HepG2 (cell line): ENCODE measurements around the gene RPS13. TPM values are rescaled to one million over a fixed set of nuclear protein-coding genes. Genes with fewer than 3 reads are reported as not detected.

Source experiments
- ATAD3A ChIP-seq: sonication (generic); formaldehyde crosslinking; IDR thresholded peaks from 2 replicates; pipeline ENCODE4 v1.4.0; 2020; ENCODE audit warnings: missing genetic modification reagents
- CSRNP2 ChIP-seq: sonication (generic); formaldehyde crosslinking; conservative IDR thresholded peaks from 2 replicates; pipeline ENCODE4 v1.8.0; 2022; ENCODE audit warnings: low read depth, missing genetic modification reagents
- GABPA ChIP-seq, 2 experiments: IDR thresholded peaks; 2 replicates each; pipeline ENCODE4 v1.6.1; 2011 to 2016; ENCODE audit warnings: low read depth in 2 of 2, low read length in 1 of 2, missing biosample characterization in 1 of 2, missing genetic modification characterization in 1 of 2
- HMGXB4 ChIP-seq, 2 experiments: sonication (generic) in 1 of 2; formaldehyde crosslinking in 1 of 2; IDR thresholded peaks; 2 replicates each; pipeline versions ENCODE4 v1.4.0 to v1.6.1; 2018 to 2020; ENCODE audit warnings: missing genetic modification reagents in 2 of 2, borderline replicate concordance in 1 of 2, low read depth in 1 of 2, mild to moderate bottlenecking in 1 of 2, missing biosample characterization in 1 of 2
- HNF1A ChIP-seq, 2 experiments: sonication (generic) in 1 of 2; formaldehyde crosslinking in 1 of 2; IDR thresholded peaks; 2 replicates each; pipeline versions ENCODE4 v1.4.0 to v1.6.1; 2016 to 2020; ENCODE audit warnings: borderline replicate concordance in 1 of 2, low read depth in 1 of 2, mild to moderate bottlenecking in 1 of 2, missing genetic modification reagents in 1 of 2
- HNF4G ChIP-seq, 2 experiments: sonication (generic) in 1 of 2; formaldehyde crosslinking in 1 of 2; IDR thresholded peaks; 2 replicates each; pipeline versions ENCODE4 v1.4.0 to v1.6.1; 2011 to 2020; ENCODE audit warnings: borderline replicate concordance in 2 of 2, low read depth in 2 of 2, mild to moderate bottlenecking in 2 of 2, low read length in 1 of 2, missing genetic modification reagents in 1 of 2, moderate library complexity in 1 of 2
- MAFF ChIP-seq: IDR thresholded peaks from 2 replicates; pipeline ENCODE4 v1.6.1; 2011; ENCODE audit warnings: low read depth, low read length, improper control_type of control experiment
- RFXAP ChIP-seq: sonication (generic); formaldehyde crosslinking; IDR thresholded peaks from 2 replicates; pipeline ENCODE4 v1.4.0; 2020; ENCODE audit warnings: missing genetic modification reagents, borderline replicate concordance
- TMF1 ChIP-seq: sonication (generic); formaldehyde crosslinking; IDR thresholded peaks from 2 replicates; pipeline ENCODE4 v1.8.1; 2022; ENCODE audit warnings: low read depth, missing genetic modification reagents
- ZBTB20 ChIP-seq: sonication (generic); formaldehyde crosslinking; IDR thresholded peaks from 2 replicates; pipeline ENCODE4 v1.8.1; 2023; ENCODE audit warnings: missing genetic modification reagents, low read depth, mild to moderate bottlenecking, borderline replicate concordance
- ZC3H4 ChIP-seq: sonication (generic); formaldehyde crosslinking; IDR thresholded peaks from 2 replicates; pipeline ENCODE4 v1.4.0; 2020; ENCODE audit warnings: missing genetic modification reagents, borderline replicate concordance
- ZNF768 ChIP-seq: sonication (generic); formaldehyde crosslinking; IDR thresholded peaks from 2 replicates; pipeline ENCODE4 v1.4.0; 2020; ENCODE audit warnings: missing genetic modification reagents
- ZNF770 ChIP-seq: sonication (generic); formaldehyde crosslinking; IDR thresholded peaks from 2 replicates; pipeline ENCODE4 v1.5.0; 2020; ENCODE audit warnings: mild to moderate bottlenecking, missing genetic modification reagents
- ZNF773 ChIP-seq: sonication (generic); formaldehyde crosslinking; IDR thresholded peaks from 2 replicates; pipeline ENCODE4 v1.4.0; 2020; ENCODE audit warnings: missing genetic modification reagents, borderline replicate concordance
- ZNF788 ChIP-seq: sonication (generic); formaldehyde crosslinking; IDR thresholded peaks from 2 replicates; pipeline ENCODE4 v1.5.0; 2020; ENCODE audit warnings: mild to moderate bottlenecking, missing genetic modification reagents, borderline replicate concordance
- polyA plus RNA-seq, 8 experiments: library from polyadenylated mRNA; depleted of rRNA in 3 of 8; stranded (reverse) in 7 of 8; unstranded in 1 of 8; fragments of >200 nt; fragmentation: Illumina TruSeq in 4 of 8; extraction: Trizol in 4 of 8; gene quantifications; 2 replicates each; pipeline versions ENCODE4 v1.2.1 to v1.2.3, GENCODE V29; 2011 to 2016; ENCODE audit warnings: low read depth in 4 of 8, missing spikeins in 1 of 8, mixed read lengths in 1 of 8; ENCODE audit not compliant: insufficient read depth in 1 of 8
- total RNA-seq, 5 experiments: library from RNA; depleted of rRNA; stranded (reverse); fragments of >200 nt; fragmentation: Illumina TruSeq; extraction: Trizol; gene quantifications; 2 replicates each; pipeline ENCODE4 v1.2.3, GENCODE V29; 2016; ENCODE audit warnings: low read depth in 1 of 5

Gene RPS13
- total and polyA plus RNA-seq, 2 of the 13 experiments (the other 11 are each of a cell fraction or from before 2014, with no cell fraction given): 1,542 to 2,245 TPM

GRCh38 chr11:17077520-17078401 lies at the start of gene RPS13 (continued):
- TF ChIP-seq HMGXB4 (CRISPR knock-in tag; IDR thresholded peaks at IDR 0.05; ENCODE audit: borderline replicate concordance in 1 of 2, low read depth in 1 of 2) (peak; percentile 66 to 85; a peak in 3 of 4 replicates), GABPA (IDR thresholded peaks at IDR 0.05; ENCODE audit: low read depth, low read length) (peak; percentile 92), GABPA (CRISPR knock-in tag; IDR thresholded peaks at IDR 0.05; ENCODE audit: low read depth) (peak; percentile 98), ZNF768 (CRISPR knock-in tag) (no peak), RFXAP (no peak; the same call in 1 of the 2 replicates), ZNF773 (peak; percentile 26; the same call in 1 of the 2 replicates), HNF4G (IDR thresholded peaks at IDR 0.05; ENCODE audit: borderline replicate concordance, low read depth, low read length) (no peak), HNF4G (CRISPR knock-in tag; IDR thresholded peaks at IDR 0.05; ENCODE audit: borderline replicate concordance, low read depth) (0 out of 2 replicates have a peak, but pooled peaks have one; percentile 34), ZC3H4 (no peak), TMF1 (CRISPR knock-in tag) (peak; percentile 89), ZNF788 (CRISPR knock-in tag) (0 out of 2 replicates have a peak, but pooled peaks have one; percentile 58), ATAD3A (CRISPR knock-in tag) (no peak), HNF1A (IDR thresholded peaks at IDR 0.05; ENCODE audit: low read depth) (peak; percentile 63), HNF1A (CRISPR knock-in tag; IDR thresholded peaks at IDR 0.05; ENCODE audit: borderline replicate concordance) (peak; percentile 86; the same call in 1 of the 2 replicates), ZBTB20 (CRISPR knock-in tag) (no peak; the same call in 1 of the 2 replicates), ZNF770 (CRISPR knock-in tag) (no peak), MAFF (no peak), CSRNP2 (CRISPR knock-in tag) (no peak)
